GM13977 (cell line): ENCODE results near the gene MZB1.

Experiments
- DNase-seq: peaks from one replicate; pipeline ENCODE4 v3.0.0; 2012; ENCODE audit warnings: low spot score
- CTCF ChIP-seq: IDR thresholded peaks from 2 replicates; pipeline ENCODE4 v1.5.1; 2012; ENCODE audit warnings: mild to moderate bottlenecking, control low read depth; ENCODE audit not compliant: insufficient read depth; ENCODE audit errors: extremely low read depth, missing control alignments
- in situ Hi-C: fragments of 300-500 bp; cut with MboI; formaldehyde crosslinking; loops from one replicate; pipeline ENCODE4 v1.12.0; 2022; ENCODE audit warnings: low sequenced_read_pairs, low pct_unique_long_range_greater_than_20kb, mixed read lengths, inconsistent platforms; ENCODE audit not compliant: unreplicated experiment

The MZB1 gene

DNA sequence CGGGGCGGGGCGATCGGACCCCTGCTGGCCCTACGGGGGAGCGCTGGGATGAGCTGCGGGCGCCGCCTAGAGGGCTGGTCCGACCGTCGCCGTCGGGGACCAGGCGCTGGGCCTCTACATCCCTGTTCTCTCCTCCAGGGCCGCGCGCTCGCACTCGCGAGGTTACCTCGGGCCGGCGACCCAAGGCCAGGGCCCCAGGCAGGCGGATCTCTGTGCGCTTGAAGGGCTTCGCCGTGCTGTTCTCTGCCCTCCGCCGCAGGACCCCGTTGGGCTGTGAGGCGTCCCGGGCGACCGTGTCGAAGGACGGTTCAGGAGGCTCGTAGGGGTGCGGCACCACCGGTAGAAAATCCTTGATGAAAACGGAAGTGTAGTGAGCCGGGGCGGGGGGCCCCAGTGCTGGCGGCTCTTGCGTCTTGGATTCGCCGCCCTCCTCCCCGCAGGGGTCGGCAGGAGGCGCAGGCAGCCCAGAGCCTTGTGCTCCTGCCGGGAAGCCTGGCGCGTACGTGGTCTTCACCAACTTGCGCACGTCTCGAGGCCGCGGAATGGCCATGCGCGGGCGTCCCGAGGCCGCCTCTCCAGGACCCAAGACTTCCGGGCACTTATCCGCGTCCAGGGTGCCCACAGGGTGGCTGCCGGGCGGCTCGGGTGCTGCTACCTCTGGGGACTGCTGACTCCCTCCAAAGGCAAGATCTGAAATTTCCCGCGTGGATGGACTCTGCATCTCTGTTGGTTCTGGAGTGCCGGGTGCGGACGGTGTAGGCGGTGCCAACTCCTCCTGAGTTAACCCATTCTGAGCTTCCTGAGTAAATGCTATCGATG, 3.2 kb upstream of the MZB1 start:
- TF ChIP-seq CTCF = peak; percentile 92
- in situ Hi-C loops = no loop called here
- peak; percentile 96 for DNase-seq

DNA sequence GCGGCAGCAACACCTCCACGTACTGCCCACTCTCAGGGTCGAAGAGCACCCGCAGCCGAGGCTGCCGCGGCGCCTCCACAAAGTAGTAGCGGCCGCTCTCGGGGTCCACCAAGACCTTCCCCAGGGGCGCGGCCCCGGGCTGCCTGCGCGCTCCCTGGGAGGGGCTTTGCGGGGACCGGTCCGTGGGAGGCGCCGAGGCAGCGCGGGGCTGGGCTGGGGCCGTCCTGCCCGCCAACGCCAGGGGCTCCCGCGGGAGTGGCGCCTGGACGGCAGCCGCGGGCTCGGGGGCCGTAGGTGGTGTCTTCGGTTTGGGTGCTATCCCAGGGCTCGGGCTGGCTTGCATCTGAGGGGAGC, 2.6 kb upstream of the MZB1 start:
- no peak for TF ChIP-seq CTCF
- DNase-seq = no peak
- in situ Hi-C loops = no loop called here

GRCh38 chr5:139391570-139392323, 2.0 kb upstream of the MZB1 start:
- TF ChIP-seq CTCF = no peak
- peak; percentile 64 for DNase-seq
- in situ Hi-C loops = no loop called here

DNA sequence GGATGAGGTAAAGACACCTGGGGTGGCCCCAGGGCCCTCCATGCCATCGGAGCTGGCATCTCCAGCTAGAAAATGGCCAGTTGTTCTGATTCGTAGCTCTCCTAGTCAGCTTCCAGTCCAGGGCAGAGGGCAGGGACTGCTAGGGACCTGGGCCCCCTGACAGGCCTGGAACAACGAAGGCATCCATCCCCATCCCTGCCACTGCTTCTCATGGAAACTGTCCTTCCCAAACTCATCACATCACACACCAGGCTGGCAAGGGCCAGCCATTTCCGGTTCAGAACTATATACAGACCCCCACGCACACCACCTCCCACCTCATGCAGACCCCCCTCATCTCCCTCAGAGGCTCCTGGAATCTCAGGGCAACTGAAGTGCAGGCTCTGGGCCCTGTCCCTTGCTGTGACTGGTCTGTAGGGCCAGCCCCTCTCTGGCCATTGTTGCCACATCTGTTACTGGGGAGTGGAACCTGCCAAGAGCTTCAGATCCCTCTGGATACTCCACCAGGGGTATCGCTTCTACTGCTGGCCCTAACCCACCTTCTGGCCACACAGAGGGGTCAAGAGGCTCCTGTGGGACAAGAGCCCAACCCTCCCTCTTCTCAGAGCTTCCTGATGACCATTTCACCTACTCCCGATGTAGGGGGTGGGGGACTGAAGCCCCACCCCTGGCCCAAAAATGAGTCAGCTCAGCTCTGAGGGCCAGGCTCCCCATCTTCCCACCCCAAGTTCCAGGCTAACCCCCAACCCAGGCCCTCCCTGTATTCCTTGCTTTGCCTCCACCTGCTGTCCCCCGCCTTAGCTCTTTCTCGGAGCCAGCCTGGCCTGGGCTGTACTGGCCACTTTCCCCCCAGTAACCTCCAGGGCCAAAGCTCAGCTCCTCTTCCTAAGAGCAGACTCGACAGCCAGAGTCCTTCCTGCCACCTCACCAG, 1.2 kb upstream of the MZB1 start:
- in situ Hi-C loops = no loop called here
- no peak for TF ChIP-seq CTCF
- DNase-seq = peak; percentile 38

DNA sequence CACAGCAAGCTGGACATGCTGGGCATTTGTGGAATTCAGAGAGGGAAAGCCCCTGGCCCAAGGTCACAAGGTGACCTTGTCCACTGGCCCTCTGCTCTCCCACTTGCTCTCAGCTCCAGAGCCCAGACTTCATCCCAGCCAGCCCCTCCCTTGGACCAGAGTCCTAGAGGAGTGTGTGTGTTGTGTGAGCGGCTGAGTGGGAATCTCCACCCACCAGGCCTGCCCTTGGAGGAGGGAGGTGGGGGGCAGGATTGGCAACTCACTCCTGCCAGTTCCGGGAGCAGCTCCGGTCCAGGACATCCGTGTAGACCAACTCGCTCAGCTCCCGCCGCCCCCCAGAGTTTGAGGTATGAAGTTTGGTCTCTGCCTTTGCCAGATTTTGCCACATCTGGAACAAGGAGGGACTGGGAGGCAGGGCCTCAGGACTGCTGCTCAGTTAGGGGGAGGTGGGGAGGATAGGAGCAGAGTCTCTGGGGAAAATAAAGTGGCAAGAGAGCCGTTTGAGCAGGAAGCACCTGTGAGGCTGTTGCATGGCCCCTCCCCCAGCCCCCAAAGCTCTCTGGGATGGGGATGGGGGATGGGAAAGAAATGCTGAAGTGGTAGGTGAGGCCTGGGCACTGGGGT, 1.4 kb downstream of the MZB1 start:
- in situ Hi-C loops = no loop called here
- peak; percentile 57 for DNase-seq
- no peak for TF ChIP-seq CTCF
